Fibroblast of lung (primary cell): ENCODE results near the gene CNTROB.
"Not testable (repeated sequence)": the region's sequence is repeated elsewhere in the genome, so short reads cannot be mapped to it uniquely, and the experiment has no call there.

Experiments
- CTCF ChIP-seq, 2 donors: IDR thresholded peaks in 1 of 2; conservative IDR thresholded peaks in 1 of 2; 1 replicate in 1 of 2; 2 replicates in 1 of 2; pipeline ENCODE4 v1.5.1; 2011 to 2012; ENCODE audit warnings: low read length in 2 of 2, control low read depth in 1 of 2, inconsistent platforms in 1 of 2, low read depth in 1 of 2, mild to moderate bottlenecking in 1 of 2
- EZH2 ChIP-seq: IDR thresholded peaks from 2 replicates; pipeline ENCODE4 v1.5.1; 2012; ENCODE audit warnings: low read length, control low read depth, mild to moderate bottlenecking; ENCODE audit errors: missing control alignments

DNA sequence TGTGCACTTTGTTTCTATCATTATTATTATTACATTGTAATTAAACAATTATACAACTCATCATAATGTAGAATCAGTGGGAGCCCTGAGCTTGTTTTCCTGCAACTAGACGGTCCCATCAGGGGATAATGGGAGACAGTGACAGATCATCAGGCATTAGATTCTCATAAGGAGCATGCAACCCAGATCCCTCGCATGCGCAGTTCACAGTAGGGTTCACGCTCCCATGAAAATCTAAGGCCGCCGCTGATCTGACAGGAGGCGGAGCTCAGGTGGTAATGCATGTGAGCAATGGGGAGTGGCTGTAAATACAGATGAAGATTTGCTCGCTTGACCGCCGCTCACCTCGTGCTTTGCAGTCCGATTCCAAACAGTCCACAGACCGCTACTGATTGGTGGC, 21.3 kb downstream of the CNTROB start:
- not testable (repeated sequence) for TF ChIP-seq CTCF (conservative IDR thresholded peaks at IDR 0.05 in 1 of 2, IDR thresholded peaks at IDR 0.05 in 1 of 2; ENCODE audit: low read depth in 1 of 2, low read length in 2 of 2); EZH2
